COLO829 (cell line): ENCODE data around the gene TNIK.

Experiments used
- DNase-seq: peaks from one replicate; pipeline ENCODE4 v3.0.0; 2012; ENCODE audit warnings: low spot score

TNIK gene

DNA sequence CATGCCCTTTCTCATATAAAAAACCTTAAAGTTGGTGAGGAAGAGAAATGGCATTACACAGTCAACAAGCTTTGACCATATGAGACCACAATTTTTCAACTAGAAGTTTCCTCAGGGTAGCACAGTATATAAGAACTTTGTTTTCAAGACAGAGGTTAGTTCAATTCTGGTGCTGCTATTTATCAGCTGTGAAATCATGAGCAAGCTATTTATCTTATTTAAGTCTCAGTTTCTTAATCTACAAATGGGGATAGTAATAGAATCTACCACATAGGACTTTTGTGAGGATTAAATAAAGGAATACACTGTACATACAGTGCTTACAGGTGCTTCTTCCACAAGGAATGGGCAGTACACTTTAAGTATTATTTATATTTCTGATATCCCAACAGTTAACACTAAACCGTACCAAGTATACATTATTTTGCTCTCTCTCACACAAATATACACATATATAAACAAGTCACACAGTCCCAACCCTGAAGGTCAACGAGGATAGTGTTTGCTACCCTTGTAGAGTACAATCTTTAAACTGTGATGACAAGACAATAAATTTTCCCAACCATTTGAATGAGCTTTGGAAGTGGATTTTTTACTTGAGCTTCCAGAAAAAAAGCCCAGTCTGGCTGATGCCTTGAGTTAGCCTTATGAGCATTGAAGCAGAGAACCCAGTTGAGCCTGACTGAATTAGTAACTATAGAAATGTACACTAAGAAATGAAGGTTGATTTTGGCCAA lies 178.8 kb downstream of the TNIK start:
- no peak for DNase-seq

- no peak for DNase-seq
Observed at GRCh38 chr3:171279972-171280371, 180.2 kb downstream of the TNIK start.

DNA sequence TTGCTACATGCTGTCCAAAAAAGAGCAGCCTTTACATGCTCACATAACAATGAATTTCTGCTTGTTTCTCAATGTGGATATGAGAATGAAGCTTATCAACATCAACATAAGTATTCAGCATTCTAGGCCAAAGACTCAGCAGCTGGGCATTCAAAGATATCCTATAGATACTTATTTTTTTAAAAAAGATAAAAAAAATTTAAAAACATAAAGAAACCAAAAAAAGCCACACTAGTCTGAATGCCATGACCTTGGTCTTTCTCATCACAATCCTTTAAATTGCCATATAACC lies 182.0 kb downstream of the TNIK start:
- no peak for DNase-seq

DNA sequence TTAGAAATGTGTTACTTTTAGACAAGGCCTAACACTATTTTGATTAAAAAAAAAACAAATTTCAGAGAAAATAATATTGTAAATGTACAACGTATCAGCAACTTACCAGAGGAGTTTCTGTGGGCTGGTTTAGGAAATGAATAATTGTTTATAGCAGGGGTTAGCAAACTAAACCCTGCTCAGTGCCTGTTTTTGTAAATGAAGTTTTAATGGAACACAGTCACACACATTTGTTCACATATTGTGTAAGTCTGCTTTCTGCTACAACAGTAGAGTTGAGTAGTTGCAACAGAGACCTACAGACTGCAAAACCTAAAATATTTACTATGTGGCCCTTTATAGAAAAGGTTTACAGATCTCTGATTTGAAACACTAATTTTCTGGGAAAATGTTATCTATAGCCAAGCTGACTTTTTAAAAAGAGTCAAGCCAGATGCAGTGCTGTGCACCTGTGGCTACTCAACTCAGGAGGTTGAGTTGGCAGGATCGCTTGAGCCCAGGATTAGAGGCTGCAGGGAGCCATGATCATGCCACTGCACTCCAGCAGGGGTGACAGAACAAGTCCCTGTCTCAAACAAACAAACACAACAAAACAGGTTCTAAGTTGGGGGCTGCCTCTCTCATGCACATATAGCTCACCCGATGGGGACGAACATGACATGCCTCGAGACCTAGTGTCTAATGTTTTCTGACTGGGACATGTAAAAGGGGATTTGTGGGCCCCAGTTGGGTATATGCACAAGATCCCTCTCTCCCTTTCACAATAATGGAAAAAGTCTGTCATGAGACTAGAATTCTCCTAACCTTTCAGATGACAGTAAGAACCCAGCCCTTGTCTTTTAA lies 182.5 kb downstream of the TNIK start:
- DNase-seq: no peak

- no peak for DNase-seq
Observed at GRCh38 chr3:171276923-171277322, 183.3 kb downstream of the TNIK start.

DNA sequence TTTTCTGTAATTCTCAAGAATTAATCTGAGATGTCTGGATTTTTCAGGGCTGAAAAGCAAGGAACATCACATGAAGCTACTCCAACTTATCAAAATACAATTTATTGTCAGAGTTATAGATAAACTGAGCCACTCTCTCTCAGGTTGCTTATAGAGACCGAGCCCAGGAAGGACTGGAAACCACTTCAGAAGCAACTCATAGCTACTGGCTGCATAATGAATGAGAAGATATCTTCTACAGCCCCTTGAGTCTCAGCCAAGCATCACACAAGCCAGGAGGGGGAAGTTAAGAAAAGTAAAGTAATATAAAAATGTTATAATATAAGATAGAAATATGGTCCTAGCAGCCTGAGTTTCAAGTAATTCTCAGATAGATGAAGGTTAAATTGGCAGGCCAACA lies 186.0 kb downstream of the TNIK start:
- DNase-seq: no peak

DNA sequence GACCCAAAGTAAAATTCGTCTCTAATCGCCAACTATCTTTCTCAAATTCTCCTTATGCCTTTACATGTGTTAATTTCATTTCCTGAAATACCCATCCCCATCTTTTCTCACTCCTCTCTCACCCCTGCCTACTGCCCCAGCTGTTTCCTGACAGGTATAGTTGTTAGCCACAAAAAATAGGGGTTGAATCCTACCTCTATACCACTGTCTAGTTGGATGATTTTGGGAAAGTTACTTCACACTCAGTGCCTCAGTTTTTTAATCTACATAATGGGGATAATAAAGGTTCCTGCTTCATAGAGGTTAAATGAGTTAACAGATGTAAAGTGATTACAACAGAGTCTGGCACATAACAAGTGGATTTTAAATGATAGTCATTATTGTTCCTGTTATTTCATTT lies 189.7 kb downstream of the TNIK start:
- DNase-seq: no peak

DNA sequence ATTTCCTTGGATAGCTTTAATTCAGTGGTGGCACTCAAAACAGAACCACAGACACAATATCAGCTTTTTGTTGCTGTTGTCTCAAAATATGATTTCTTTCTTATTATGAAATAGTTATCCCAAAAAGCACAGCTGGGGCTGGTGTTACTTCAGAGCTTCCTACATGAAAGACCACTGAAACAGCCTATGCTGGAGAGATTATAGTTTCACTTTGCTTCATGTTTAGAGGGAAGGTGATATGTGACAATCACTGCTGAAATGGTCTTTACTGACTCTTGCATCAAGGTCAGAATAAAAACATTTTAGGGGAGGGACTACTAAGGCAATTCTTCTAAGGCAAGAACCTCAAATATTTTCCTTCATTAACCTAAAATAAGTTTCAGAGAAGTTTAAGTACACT lies 190.7 kb downstream of the TNIK start:
- no peak for DNase-seq

GRCh38 chr3:171268677-171269076 lies 191.5 kb downstream of the TNIK start:
- no peak for DNase-seq

- DNase-seq: no peak
Observed at GRCh38 chr3:171267104-171267503, 193.1 kb downstream of the TNIK start.

DNA sequence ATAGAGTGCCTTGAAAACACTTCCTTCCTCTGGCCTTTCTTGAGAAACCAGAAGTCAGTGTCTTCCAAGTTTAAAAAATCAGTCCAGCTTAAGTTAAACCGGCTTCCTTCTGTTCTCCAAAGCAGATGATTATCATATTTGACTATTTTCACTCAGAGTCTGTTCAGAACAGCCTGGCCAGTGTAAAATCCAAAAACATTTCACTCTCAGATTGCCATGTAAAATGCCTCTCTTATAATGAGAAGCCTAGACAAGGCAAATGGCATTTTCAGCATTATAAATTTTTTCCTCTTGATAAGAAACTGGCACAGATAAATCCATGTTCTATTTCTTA lies 193.5 kb downstream of the TNIK start:
- no peak for DNase-seq

DNA sequence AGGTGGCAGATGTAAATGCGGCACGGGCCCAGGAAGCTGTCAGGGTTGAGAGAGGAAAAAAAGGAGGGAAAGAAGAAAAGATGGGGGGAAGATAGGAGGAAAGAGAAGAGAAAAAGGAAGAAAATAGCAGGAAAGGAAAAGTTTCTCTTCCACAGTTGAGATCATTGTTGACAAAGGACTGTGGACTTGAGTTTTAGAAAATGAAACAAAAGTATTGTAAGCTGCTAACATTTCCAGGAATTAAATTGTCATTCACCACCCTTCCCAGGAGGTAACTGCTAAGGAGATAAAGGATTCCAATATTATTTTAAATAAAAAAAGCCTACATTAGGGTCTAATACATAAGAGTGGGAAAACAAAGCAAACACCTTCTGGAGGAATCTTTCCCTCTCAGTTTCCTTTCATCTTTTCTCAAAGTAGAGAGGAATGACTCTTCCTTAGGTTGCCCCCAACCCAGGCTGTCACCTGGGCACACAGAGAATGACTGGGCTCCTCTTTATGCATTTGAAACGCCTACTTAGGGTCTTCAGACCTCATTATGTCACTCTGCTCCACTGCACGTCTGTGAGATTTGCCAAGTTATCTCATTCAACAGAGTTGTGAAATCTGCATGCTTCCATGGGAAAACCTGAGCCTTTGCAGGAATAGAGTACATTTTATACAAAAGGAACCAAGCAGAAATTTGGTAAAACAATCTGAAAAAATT lies 194.0 kb downstream of the TNIK start:
- no peak for DNase-seq

DNA sequence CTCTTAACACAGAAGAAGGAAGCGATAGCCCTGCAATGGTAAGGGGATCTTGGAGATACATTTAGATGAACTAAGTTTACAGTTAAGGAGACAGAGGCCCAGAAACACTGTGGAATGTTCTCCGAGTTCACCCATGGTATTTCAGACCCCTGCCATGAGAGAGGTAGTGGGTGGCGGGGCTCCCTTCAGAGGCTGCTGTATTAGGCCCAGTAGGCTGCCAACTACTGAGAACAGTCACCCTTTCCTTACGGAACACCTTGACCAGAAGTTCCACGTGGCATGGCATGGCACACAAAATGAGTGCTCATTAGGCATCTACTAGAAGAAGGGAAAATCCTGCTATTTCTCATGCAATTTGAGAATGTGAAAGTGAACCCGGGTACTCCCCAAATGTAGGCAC lies 195.4 kb downstream of the TNIK start:
- DNase-seq: no peak

- no peak for DNase-seq
Observed at GRCh38 chr3:171262431-171262830, 197.8 kb downstream of the TNIK start.

DNA sequence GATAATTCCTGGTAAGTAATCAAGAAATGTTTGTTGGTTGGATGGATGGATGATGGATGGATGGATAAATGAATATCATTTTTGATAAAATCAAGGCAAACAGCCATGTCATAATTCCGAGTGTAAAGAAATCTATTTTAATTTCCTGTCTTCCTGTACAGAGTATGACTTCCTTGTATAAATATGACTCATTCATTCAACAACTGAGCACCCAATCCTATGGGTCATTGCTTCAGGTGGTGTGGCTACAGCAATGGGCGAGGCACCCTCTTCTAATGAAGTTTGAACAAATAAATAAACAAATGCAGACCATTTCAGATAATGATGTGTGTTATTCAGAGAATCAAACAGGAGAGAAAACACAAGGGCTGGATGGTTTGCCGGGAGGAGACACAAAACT lies 198.7 kb downstream of the TNIK start:
- DNase-seq: peak; percentile 39

GRCh38 chr3:171260899-171261298 lies 199.3 kb downstream of the TNIK start:
- DNase-seq: peak; percentile 71

GRCh38 chr3:171260466-171260865 lies 199.7 kb downstream of the TNIK start:
- DNase-seq: no peak

- no peak for DNase-seq
Observed at GRCh38 chr3:171258316-171258715, 201.9 kb downstream of the TNIK start.

DNA sequence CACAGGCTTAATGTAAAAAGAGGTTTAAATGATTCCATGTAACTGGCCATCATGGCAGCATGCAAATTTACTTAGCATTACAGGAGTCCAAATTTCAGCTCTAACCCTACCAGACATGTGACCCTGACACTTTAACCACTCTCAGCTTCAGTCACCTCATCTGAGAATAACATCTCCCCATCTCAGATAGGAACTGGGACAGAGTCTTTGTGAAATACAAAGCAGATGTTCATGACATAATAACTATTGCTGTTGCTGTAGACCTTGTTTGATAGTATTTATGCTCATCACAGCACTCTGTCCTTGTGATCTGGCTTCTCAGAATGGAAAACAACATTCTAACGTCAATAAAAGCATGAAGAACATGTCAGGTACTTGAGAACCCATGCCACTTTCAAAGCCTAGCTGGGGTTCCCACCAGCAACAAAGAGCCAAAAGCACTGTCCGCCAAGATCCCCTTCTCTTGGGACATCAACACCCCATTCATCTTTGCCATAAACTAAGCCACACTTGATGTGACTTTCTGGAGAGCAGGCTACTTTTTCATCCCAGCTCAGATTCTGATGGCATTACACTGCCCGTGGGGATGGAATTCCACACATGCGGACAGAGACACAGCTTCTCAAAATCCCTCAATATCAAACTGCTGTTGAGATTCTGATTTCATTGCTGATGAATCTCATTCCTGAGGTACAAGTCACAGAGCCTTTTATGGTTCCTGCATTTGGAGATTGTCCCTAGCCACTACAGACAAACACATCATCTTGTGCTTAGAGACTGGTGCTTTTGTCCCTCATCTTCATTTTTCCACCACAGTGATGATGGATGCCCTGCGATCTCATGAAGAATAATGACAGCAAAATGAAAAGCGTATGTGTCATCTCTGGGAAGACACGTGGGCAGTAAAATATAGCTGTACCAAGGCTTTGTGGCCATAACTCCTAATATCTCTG lies 202.7 kb downstream of the TNIK start:
- DNase-seq: no peak

- peak; percentile 47 for DNase-seq
Observed at GRCh38 chr3:171256445-171257250, 203.6 kb downstream of the TNIK start.

DNA sequence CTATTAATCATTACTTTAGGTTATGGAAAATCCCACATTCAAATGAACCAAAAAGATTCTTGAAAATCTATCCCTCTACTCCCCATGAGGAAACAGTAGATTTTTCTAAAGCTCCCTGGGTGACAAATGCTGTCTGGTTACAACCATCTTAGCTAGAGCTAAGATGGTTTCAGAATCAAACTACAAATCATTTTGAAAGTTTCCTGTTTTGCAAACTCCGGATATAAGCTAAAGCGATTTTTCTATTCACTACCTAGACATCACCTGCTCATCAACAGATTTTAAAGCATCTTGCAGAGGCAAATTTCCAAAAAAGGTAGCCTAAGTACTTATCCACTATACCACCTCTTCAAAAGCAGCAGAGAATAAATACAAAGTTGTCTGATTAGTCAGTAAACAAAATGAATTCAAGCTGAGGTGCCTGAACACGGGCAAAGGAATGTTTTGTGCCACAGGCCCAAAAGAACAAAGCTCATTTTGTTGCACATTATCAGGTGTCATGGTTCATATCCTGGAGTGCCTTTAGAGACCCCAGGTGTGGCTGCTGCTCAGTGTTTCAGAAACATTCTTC lies 204.9 kb downstream of the TNIK start:
- no peak for DNase-seq
